DMS153 (cell line): ENCODE results near the gene GRIPAP1.

Experiments used
- DNase-seq: peaks from one replicate; lab custom pipeline; 2025; lab: John Stamatoyannopoulos, UW

GRIPAP1 gene

GRCh38 chrX:49002091-49002935, at the start of gene GRIPAP1:
TSS of gene GRIPAP1 (minus strand) at chrX:49002264. CDS start at chrX:49002229, 35 bp downstream.
- DNase-seq = peak; percentile 71

- no peak for DNase-seq
These were observed 41.9 kb upstream of the GRIPAP1 start for GRCh38 chrX:49043987-49044281.

- peak; percentile 97 for DNase-seq
These were observed 41.3 kb upstream of the GRIPAP1 start, which contains the start of gene TFE3 for GRCh38 chrX:49043220-49043986. TSS of gene TFE3 (minus strand) at chrX:49043357. CDS start at chrX:49043226, 131 bp downstream.

GRCh38 chrX:49042581-49043219, 40.6 kb upstream of the GRIPAP1 start:
- DNase-seq = no peak

GRCh38 chrX:49041744-49042580, 39.9 kb upstream of the GRIPAP1 start:
- DNase-seq = peak; percentile 0

- DNase-seq = no peak
These were observed 38.4 kb upstream of the GRIPAP1 start for GRCh38 chrX:49040376-49040955.

GRCh38 chrX:49039598-49040375, 37.7 kb upstream of the GRIPAP1 start:
- DNase-seq = no peak

GRCh38 chrX:49037883-49038475, 35.9 kb upstream of the GRIPAP1 start:
- no peak for DNase-seq

- no peak for DNase-seq
These were observed 28.2 kb upstream of the GRIPAP1 start for GRCh38 chrX:49030283-49030682.

GRCh38 chrX:49029876-49030275, 27.8 kb upstream of the GRIPAP1 start:
- no peak for DNase-seq

- no peak for DNase-seq
These were observed 17.7 kb upstream of the GRIPAP1 start for GRCh38 chrX:49019599-49020249.

- DNase-seq = no peak
These were observed 17.0 kb upstream of the GRIPAP1 start for GRCh38 chrX:49019050-49019449.

GRCh38 chrX:49003696-49004095, 1.6 kb upstream of the GRIPAP1 start:
- DNase-seq = no peak

- no peak for DNase-seq
These were observed 458 bp downstream of the GRIPAP1 start for GRCh38 chrX:49001521-49002090.

GRCh38 chrX:49000636-49001035, 1.4 kb downstream of the GRIPAP1 start:
- DNase-seq = no peak

- DNase-seq = no peak
These were observed 3.0 kb downstream of the GRIPAP1 start for GRCh38 chrX:48999030-48999429.

- no peak for DNase-seq
These were observed 3.7 kb downstream of the GRIPAP1 start for GRCh38 chrX:48998391-48998790.

- DNase-seq = no peak
These were observed 4.2 kb downstream of the GRIPAP1 start for GRCh38 chrX:48997865-48998264.

GRCh38 chrX:48997455-48997854, 4.6 kb downstream of the GRIPAP1 start:
- DNase-seq = no peak
